Activated T-helper 2 cell treated with anti-CD3 and anti-CD28 coated beads, Interferon-gamma antibody, Interleukin-2, Interleukin-4, amounts not matched to agents 10 μg/mL and 5 μg/mL and 100 μg/mL, durations not matched to agents 14 hours and 24 hours and 36 hours (primary cell): ENCODE data around the gene MUC3A. TPM values are rescaled to one million over a fixed set of nuclear protein-coding genes. Genes with fewer than 3 reads are reported as not detected.
"Not testable (repeated sequence)": the region's sequence is repeated elsewhere in the genome, so short reads cannot be mapped to it uniquely, and the experiment has no call there.

Source experiments
- DNase-seq: peaks from one replicate; pipeline ENCODE4 v3.0.0; 2021; ENCODE audit warnings: low spot score
- H3K27ac Mint-ChIP-seq: one replicate; pipeline ENCODE4 v1.8.0; 2021; ENCODE audit warnings: mixed read lengths
- H3K27me3 Mint-ChIP-seq: one replicate; pipeline ENCODE4 v1.8.0; 2021; ENCODE audit warnings: low read depth, mixed read lengths
- H3K36me3 Mint-ChIP-seq: one replicate; pipeline ENCODE4 v1.8.0; 2021; ENCODE audit warnings: low read depth, mixed read lengths
- H3K4me1 Mint-ChIP-seq: one replicate; pipeline ENCODE4 v1.8.0; 2021; ENCODE audit warnings: low read depth, mixed read lengths
- H3K4me3 Mint-ChIP-seq: one replicate; pipeline ENCODE4 v1.8.0; 2021; ENCODE audit warnings: low read depth, mild to moderate bottlenecking, moderate library complexity, mixed read lengths
- H3K9me3 Mint-ChIP-seq: one replicate; pipeline ENCODE4 v1.8.0; 2021; ENCODE audit warnings: mixed read lengths
- intact Hi-C: fragments of 100-400 bp; cut with micrococcal nuclease; formaldehyde crosslinking; loops from one replicate; pipeline ENCODE4 v1.15.1; 2023
- total RNA-seq: library from RNA; stranded (reverse); gene quantifications from 2 replicates; pipeline ENCODE4 v1.2.3, GENCODE V29; 2022

The MUC3A gene, protein sequence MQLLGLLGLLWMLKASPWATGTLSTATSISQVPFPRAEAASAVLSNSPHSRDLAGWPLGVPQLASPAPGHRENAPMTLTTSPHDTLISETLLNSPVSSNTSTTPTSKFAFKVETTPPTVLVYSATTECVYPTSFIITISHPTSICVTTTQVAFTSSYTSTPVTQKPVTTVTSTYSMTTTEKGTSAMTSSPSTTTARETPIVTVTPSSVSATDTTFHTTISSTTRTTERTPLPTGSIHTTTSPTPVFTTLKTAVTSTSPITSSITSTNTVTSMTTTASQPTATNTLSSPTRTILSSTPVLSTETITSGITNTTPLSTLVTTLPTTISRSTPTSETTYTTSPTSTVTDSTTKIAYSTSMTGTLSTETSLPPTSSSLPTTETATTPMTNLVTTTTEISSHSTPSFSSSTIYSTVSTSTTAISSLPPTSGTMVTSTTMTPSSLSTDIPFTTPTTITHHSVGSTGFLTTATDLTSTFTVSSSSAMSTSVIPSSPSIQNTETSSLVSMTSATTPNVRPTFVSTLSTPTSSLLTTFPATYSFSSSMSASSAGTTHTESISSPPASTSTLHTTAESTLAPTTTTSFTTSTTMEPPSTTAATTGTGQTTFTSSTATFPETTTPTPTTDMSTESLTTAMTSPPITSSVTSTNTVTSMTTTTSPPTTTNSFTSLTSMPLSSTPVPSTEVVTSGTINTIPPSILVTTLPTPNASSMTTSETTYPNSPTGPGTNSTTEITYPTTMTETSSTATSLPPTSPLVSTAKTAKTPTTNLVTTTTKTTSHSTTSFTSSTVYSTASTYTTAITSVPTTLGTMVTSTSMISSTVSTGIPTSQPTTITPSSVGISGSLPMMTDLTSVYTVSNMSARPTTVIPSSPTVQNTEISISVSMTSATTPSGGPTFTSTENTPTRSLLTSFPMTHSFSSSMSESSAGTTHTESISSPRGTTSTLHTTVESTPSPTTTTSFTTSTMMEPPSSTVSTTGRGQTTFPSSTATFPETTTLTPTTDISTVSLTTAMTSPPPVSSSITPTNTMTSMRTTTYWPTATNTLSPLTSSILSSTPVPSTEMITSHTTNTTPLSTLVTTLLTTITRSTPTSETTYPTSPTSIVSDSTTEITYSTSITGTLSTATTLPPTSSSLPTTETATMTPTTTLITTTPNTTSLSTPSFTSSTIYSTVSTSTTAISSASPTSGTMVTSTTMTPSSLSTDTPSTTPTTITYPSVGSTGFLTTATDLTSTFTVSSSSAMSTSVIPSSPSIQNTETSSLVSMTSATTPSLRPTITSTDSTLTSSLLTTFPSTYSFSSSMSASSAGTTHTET (N-terminal part only)
- 0.11 TPM in 1 of 2 replicates, not detected in the other for total RNA-seq

DNA sequence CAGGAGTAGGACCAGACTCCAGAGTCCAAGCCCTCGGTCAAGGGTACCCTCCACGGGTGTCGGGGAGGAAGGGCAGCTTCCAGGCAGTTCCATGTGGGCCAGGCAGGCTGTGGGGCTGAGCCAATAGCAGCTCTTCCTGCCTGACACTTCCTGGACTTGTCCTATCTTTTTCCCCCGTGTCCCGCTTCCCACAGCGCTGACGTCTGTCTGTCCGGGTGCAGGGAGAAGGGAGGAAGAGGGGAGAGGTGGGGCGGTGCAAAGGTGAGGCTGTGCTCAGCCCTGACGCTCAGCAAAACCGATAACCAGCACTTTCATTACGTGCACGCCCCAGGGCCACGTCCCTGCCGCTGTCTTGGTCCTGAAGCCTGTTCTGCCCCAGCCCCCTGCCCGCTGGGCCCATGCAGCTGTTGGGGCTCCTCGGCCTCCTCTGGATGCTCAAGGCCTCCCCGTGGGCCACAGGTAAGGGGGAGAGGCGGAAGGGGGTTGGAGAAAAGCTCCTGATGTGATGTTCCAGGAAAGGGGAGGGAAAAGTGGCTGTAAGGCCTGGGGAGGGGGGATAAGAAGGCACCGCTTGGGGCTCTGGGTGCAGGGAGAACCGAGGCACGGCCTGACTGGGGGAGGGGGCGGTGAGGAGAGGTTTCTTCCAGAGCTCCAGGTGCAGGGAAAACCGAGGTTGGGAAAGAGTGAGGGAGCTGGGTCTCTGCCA lies at the start of gene MUC3A:
MUC3A (plus strand) TSS at position 308 of the 706 bp plus-strand sequence; CDS start at position 399, 91 bp downstream.
- no peak within 1 kb of the TSS for H3K4me3 Mint-ChIP-seq
- no peak for DNase-seq
- no peak within 1 kb of the TSS for H3K27ac Mint-ChIP-seq
- no peaks in the 10 kb centered on the region for H3K4me1 Mint-ChIP-seq
- H3K9me3 Mint-ChIP-seq, result no peaks in the 10 kb centered on the region
- H3K27me3 Mint-ChIP-seq, result peaks cover 9% of the 10 kb centered on the region
- H3K36me3 Mint-ChIP-seq, result no peaks in the 10 kb centered on the region
- intact Hi-C loops, result no loop called here

DNA sequence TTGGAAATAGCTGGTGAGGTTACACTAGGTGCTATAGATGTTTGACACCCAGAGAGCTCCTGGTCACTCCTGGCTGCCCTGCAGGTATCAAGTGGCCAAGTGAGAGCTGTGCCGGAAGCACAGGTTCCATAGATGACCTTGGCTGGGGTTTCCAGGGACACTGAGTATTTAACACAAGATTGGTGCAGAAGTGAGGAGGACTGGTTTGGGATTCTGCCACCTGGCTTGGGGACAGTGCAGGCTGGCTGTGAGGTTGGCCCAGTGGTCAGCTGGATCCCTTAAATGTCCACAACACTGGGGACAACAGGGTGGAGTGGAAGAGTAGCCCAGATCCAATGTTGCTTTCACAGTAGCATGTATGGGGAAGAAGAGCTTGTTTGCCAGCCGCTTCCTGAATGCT lies 48.4 kb upstream of the MUC3A start:
- DNase-seq, result no peak
- peaks cover 3% of the 10 kb centered on the region for H3K4me1 Mint-ChIP-seq
- H3K27ac Mint-ChIP-seq, result no peak overlapping the region
- H3K36me3 Mint-ChIP-seq, result no peaks in the 10 kb centered on the region
- H3K4me3 Mint-ChIP-seq, result no peak overlapping the region
- intact Hi-C loops, result no loop called here
- peaks cover 26% of the 10 kb centered on the region for H3K27me3 Mint-ChIP-seq
- no peaks in the 10 kb centered on the region for H3K9me3 Mint-ChIP-seq

DNA sequence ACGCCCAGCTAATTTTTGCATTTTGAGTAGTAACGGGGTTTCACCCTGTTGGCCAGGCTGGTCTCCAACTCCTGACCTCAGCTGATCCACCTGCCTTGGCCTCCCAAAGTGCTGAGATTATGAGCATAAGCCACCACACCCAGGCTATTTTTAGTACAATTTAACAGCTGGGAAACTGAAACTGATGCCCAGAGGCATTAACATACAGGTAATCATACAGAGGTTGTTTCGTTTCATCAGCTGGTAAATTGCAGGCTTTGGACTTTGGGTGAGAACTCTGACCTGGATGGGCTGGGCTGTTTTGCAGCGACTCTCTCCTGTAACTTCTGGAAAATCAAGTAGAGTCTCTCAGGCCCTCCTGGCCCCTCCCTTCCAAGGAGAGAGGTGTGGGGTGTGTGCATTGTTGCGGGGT lies 47.4 kb upstream of the MUC3A start:
- intact Hi-C loops, result no loop called here
- peaks cover 20% of the 10 kb centered on the region for H3K27me3 Mint-ChIP-seq
- no peaks in the 10 kb centered on the region for H3K9me3 Mint-ChIP-seq
- no peak overlapping the region for H3K27ac Mint-ChIP-seq
- no peak for DNase-seq
- H3K4me1 Mint-ChIP-seq, result no peaks in the 10 kb centered on the region
- H3K4me3 Mint-ChIP-seq, result no peak overlapping the region
- H3K36me3 Mint-ChIP-seq, result no peaks in the 10 kb centered on the region

DNA sequence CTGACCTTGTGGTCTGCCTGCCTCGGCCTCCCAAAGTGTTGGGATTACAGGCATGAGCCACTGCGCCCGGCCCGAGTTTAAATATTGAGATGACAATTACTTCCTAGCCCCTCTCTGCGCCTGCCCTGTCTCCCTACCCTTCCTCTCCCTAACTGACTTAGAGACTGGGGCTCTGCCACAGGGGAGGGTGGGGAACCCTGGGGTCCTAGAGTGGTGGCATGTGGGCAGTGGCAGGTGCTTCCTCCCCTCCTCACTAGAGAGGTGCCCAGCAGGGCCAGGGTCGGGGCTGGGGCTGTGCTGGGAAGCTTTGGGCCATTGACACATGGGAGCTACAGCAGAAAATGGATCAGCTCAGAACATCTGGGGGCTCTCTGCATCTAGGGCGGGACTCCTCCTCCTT lies 46.7 kb upstream of the MUC3A start:
- intact Hi-C loops, result no loop called here
- H3K27ac Mint-ChIP-seq, result no peak overlapping the region
- H3K9me3 Mint-ChIP-seq, result no peaks in the 10 kb centered on the region
- DNase-seq, result no peak
- H3K36me3 Mint-ChIP-seq, result no peaks in the 10 kb centered on the region
- no peaks in the 10 kb centered on the region for H3K4me1 Mint-ChIP-seq
- no peak overlapping the region for H3K4me3 Mint-ChIP-seq
- H3K27me3 Mint-ChIP-seq, result peaks cover 15% of the 10 kb centered on the region

DNA sequence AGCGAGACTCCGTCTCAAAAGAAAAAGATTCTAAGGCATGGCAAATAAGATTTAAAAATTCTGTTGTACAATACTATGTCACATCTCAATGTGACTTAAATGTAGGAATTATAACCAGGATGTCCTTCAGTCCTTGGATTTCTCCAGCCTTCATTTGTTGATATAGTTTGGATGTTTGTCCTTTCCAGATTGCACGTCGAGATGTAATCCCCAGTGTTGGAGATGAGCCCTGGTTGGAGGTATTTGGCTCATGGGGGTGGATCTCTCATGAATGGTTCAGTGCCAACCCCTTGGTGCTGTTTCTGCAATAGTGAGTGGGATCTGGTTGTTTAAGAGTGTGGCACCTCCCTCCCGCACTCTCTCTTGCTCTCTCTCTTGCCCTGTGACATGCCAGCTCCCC lies 40.8 kb upstream of the MUC3A start:
- Mint-ChIP-seq H3K27ac (no peak overlapping the region), H3K4me1 (no peaks in the 10 kb centered on the region), H3K36me3 (no peaks in the 10 kb centered on the region), H3K27me3 (peaks cover 3% of the 10 kb centered on the region), H3K9me3 (no peaks in the 10 kb centered on the region), H3K4me3 (no peak overlapping the region)
- no peak for DNase-seq
- intact Hi-C loops, result no loop called here

DNA sequence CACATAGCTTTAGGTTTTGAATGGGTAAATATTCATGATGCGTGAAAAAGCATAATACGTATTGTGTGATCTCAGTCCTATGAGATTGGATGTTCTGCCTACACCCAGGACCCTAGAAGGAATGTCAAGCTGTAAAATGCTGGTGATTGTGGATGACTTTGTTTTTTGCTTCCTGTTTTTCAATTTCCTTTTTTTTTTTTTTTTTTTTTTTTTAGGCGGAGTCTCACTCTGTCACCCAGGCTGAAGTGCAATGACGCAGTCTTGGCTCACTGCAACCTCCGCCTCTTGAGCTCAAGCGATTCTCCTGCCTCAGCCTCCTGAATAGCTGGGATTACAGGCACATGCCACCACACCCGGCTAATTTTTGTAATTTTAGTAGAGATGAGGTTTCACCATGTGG lies 38.9 kb upstream of the MUC3A start:
- H3K4me3 Mint-ChIP-seq, intact Hi-C loops, H3K27me3 Mint-ChIP-seq, DNase-seq, H3K27ac Mint-ChIP-seq, H3K36me3 Mint-ChIP-seq, H3K4me1 Mint-ChIP-seq, H3K9me3 Mint-ChIP-seq: not testable (repeated sequence)

DNA sequence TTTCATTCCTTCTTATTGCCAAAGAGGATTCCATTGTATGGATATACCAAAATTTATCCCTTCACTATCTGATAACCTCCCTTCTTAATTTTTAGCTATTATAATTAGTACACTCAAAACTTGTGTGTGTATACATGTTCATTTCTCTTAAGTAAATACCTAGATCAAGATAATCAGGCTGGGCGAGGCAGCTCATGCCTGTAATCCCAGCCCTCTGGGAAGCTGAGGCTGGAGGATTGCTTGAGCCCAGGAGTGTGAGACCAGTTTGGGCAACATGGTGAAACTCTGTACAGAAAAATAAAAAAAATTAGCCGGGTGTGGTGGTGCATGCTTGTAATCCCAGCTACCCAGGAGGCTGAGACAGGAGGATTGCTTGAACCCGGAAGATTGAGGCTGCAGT lies 37.9 kb upstream of the MUC3A start:
- intact Hi-C loops, result no loop called here
- Mint-ChIP-seq H3K36me3 (no peaks in the 10 kb centered on the region), H3K27ac (no peak overlapping the region), H3K27me3 (no peaks in the 10 kb centered on the region), H3K4me1 (no peaks in the 10 kb centered on the region), H3K4me3 (no peak overlapping the region), H3K9me3 (no peaks in the 10 kb centered on the region)
- DNase-seq, result no peak

DNA sequence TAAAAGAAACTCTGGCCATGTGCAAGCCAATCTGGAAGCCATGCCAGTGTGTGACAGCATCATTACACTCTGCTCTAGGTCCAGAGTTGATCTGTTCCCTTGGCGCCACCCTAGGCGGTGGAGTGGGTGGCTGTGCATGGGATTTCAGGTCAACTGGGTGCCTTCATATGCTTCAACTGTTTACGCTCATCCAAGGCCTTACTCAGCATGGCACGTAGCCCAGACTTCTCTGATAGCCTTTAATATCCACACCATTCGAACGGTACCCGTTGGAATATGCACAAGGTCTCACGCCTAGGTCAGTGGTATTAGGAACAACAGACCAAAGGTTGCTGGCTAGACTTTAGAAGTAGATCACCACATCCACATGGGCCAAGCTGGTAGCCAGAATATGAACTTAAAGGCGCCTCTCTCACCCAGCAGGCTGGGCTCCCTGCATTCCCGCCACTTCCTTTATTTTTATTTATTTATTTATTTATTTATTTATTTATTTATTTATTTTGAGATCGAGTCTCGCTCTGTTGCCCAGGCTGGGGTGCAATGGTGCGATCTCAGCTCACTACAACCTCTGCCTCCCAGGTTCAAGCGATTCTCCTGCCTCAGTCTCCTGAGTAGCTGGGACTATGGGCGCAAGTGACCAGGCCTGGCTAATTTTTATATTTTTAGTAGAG lies 35.0 kb upstream of the MUC3A start:
- Mint-ChIP-seq H3K27me3 (no peaks in the 10 kb centered on the region), H3K27ac (no peak overlapping the region), H3K9me3 (no peaks in the 10 kb centered on the region), H3K36me3 (no peaks in the 10 kb centered on the region), H3K4me3 (no peak overlapping the region), H3K4me1 (no peaks in the 10 kb centered on the region)
- no peak for DNase-seq
- intact Hi-C loops, result no loop called here

DNA sequence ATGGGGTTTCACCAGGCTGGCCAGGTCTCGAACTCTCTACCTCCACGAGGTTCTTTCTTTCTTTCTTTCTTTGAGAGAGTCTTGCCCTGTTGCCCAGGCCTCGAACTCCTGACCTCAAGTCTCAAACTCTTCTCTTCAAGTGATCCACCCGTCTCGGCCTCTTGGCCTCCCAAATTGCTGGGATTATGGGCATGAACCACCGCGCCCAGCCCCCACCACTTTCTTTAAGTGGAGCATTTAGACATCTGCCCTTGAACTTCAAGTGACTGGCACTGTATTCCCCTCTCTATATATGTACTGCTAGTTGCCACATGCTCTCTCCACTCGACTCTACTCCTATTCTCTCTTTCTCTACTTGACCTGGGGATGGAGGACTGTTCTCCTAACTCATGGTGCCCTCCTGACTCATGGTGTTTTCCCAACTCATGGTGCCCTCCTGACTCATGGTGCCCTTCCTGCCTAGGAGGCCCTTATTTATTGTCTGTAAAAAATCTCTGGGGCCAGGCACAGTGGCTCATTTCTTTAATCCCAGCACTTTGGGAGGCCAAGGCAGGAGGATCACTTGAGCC lies 34.4 kb upstream of the MUC3A start:
- Mint-ChIP-seq H3K4me1 (no peaks in the 10 kb centered on the region), H3K27me3 (no peaks in the 10 kb centered on the region), H3K4me3 (no peak overlapping the region), H3K27ac (no peak overlapping the region), H3K36me3 (no peaks in the 10 kb centered on the region), H3K9me3 (no peaks in the 10 kb centered on the region)
- intact Hi-C loops, result no loop called here
- no peak for DNase-seq

DNA sequence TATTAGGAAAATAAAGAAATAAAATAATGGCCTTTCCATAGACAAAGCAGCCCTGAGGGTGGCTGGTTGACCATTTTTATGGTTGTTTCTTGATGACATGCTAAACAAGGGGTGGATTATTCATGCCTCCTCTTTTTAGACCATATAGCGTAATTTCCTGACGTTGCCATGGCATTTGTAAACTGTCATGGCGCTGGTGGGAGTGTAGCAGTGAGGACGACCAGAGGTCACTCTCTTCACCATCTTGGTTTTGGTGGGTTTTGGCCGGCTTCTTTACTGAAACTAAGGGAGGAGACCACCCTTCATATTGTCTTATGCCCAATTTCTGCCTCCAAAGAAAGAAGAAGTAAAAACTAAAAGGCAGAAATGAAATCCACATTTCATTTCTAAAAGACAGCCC lies 30.0 kb upstream of the MUC3A start:
- DNase-seq, H3K4me1 Mint-ChIP-seq, H3K27me3 Mint-ChIP-seq, H3K36me3 Mint-ChIP-seq, H3K9me3 Mint-ChIP-seq, H3K27ac Mint-ChIP-seq, H3K4me3 Mint-ChIP-seq, intact Hi-C loops: not testable (repeated sequence)

DNA sequence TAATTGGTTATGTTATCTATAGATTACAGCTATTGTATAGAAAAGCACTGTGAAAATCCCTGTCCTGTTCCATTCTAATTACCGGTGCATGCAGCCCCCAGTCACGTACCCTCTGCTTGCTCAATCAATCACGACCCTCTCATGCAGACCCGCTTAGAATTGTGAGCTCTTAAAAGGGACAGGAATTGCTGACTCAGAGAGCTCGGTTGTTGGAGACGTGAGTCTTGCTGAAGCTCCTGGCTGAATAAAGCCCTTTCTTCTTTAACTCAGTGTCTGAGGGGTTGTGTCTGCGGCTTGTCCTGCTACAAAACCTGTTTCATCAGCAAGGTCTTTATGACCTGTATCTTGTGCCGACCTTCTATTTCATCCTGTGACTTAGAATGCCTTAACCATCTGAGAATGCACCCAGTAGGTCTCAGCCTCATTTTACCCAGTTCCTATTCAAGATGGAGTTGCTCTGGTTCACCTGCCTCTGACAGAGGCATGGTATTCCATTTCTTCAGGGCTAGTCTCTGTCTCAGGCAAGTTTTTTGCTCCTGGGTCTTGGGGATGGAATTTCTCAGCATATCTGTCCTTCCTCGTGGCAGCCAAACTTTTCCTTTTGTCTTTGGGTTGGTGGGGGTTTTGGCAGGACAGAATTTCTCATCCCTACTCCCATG lies 29.4 kb upstream of the MUC3A start:
- H3K27me3 Mint-ChIP-seq, intact Hi-C loops, H3K36me3 Mint-ChIP-seq, H3K9me3 Mint-ChIP-seq, H3K4me1 Mint-ChIP-seq, DNase-seq, H3K4me3 Mint-ChIP-seq, H3K27ac Mint-ChIP-seq: not testable (repeated sequence)
